ENCODE measurements around the gene TMEM9. TPM values are rescaled to one million over a fixed set of nuclear protein-coding genes. Genes with fewer than 3 reads are reported as not detected.

The TMEM9 gene
- total RNA-seq, 6 experiments from 2014 or later = 27.0 to 47.4 (median 35.6) TPM

- intact Hi-C loops (cut with DNase I) = no loop called here
- DNase-seq = no peak
- no peak within 1 kb of the TSS for H3K4me3 ChIP-seq
- no peak for TF ChIP-seq CTCF (IDR thresholded peaks at IDR 0.05)
- no peak for TF ChIP-seq POLR2A (IDR thresholded peaks at IDR 0.05)
- H3K27me3 ChIP-seq = no peaks in the 10 kb centered on the region
- no peak within 1 kb of the TSS for H3K27ac ChIP-seq
- no peak for ATAC-seq
- H3K9me3 ChIP-seq = no peaks in the 10 kb centered on the region
- no peaks in the 10 kb centered on the region for H3K36me3 ChIP-seq
- 80% methylated on average over 2 of the region's 9 CpGs for WGBS (ENCODE audit: insufficient coverage, low coverage, low lambda C conversion rate, missing lambda C conversion rate)
- no peaks in the 10 kb centered on the region for H3K4me1 ChIP-seq
Observed at GRCh38 chr1:201190624-201191051, 36.4 kb upstream of the TMEM9 start, which contains the start of gene IGFN1. Gene IGFN1, plus strand, starts transcription at chr1:201190824. Its CDS starts 2,470 bp downstream, at chr1:201193294.

GRCh38 chr1:201190005-201190404 is 35.7 kb upstream of the TMEM9 start:
- TF ChIP-seq CTCF (IDR thresholded peaks at IDR 0.05) (no peak), POLR2A (IDR thresholded peaks at IDR 0.05) (no peak)
- Histone ChIP-seq H3K9me3 (no peaks in the 10 kb centered on the region), H3K4me3 (no peak overlapping the region), H3K27me3 (no peaks in the 10 kb centered on the region), H3K4me1 (no peaks in the 10 kb centered on the region), H3K36me3 (no peaks in the 10 kb centered on the region), H3K27ac (no peak overlapping the region)
- ATAC-seq = no peak
- no peak for DNase-seq
- intact Hi-C loops (cut with DNase I) = no loop called here
- 82% methylated on average over 6 of the region's 6 CpGs for WGBS (ENCODE audit: insufficient coverage, low coverage, low lambda C conversion rate, missing lambda C conversion rate)

GRCh38 chr1:201189085-201189484 is 34.8 kb upstream of the TMEM9 start:
- no peaks in the 10 kb centered on the region for H3K36me3 ChIP-seq
- DNase-seq = no peak
- intact Hi-C loops (cut with DNase I) = no loop called here
- H3K4me3 ChIP-seq = no peak overlapping the region
- no peak for ATAC-seq
- TF ChIP-seq POLR2A (IDR thresholded peaks at IDR 0.05) (no peak), CTCF (IDR thresholded peaks at IDR 0.05) (no peak)
- no peak overlapping the region for H3K27ac ChIP-seq
- no CpG with 5 or more reads among the region's 2 CpGs for WGBS (ENCODE audit: insufficient coverage, low coverage, low lambda C conversion rate, missing lambda C conversion rate)
- H3K4me1 ChIP-seq = no peaks in the 10 kb centered on the region
- no peaks in the 10 kb centered on the region for H3K27me3 ChIP-seq
- no peaks in the 10 kb centered on the region for H3K9me3 ChIP-seq

GRCh38 chr1:201186192-201186591 is 31.9 kb upstream of the TMEM9 start:
- no peaks in the 10 kb centered on the region for H3K4me1 ChIP-seq
- H3K27me3 ChIP-seq = no peaks in the 10 kb centered on the region
- H3K36me3 ChIP-seq = no peaks in the 10 kb centered on the region
- 58% methylated on average over 3 of the region's 3 CpGs for WGBS (ENCODE audit: insufficient coverage, low coverage, low lambda C conversion rate, missing lambda C conversion rate)
- H3K27ac ChIP-seq = no peak overlapping the region
- TF ChIP-seq POLR2A (IDR thresholded peaks at IDR 0.05) (no peak), CTCF (IDR thresholded peaks at IDR 0.05) (no peak)
- no peaks in the 10 kb centered on the region for H3K9me3 ChIP-seq
- intact Hi-C loops (cut with DNase I) = no loop called here
- DNase-seq (no peak), ATAC-seq (no peak)
- no peak overlapping the region for H3K4me3 ChIP-seq
